Bladder microvascular endothelial cell (primary cell): ENCODE data around the gene RARB. TPM values are rescaled to one million over a fixed set of nuclear protein-coding genes. Genes with fewer than 3 reads are reported as not detected.

Experiments
- total RNA-seq: library from RNA; depleted of rRNA; stranded (reverse); fragments of >200 nt; gene quantifications from 2 replicates; pipeline ENCODE4 v1.2.3, GENCODE V29; 2014

Gene RARB
- total RNA-seq: 18.5 and 25.7 TPM in 2 replicates

DNA sequence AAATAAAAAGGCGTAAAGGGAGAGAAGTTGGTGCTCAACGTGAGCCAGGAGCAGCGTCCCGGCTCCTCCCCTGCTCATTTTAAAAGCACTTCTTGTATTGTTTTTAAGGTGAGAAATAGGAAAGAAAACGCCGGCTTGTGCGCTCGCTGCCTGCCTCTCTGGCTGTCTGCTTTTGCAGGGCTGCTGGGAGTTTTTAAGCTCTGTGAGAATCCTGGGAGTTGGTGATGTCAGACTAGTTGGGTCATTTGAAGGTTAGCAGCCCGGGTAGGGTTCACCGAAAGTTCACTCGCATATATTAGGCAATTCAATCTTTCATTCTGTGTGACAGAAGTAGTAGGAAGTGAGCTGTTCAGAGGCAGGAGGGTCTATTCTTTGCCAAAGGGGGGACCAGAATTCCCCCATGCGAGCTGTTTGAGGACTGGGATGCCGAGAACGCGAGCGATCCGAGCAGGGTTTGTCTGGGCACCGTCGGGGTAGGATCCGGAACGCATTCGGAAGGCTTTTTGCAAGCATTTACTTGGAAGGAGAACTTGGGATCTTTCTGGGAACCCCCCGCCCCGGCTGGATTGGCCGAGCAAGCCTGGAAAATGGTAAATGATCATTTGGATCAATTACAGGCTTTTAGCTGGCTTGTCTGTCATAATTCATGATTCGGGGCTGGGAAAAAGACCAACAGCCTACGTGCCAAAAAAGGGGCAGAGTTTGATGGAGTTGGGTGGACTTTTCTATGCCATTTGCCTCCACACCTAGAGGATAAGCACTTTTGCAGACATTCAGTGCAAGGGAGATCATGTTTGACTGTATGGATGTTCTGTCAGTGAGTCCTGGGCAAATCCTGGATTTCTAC is at the start of gene RARB:
RARB (plus strand) TSS at position 322 of the 847 bp plus-strand sequence; CDS start at position 791, 469 bp downstream.

Other genes starting within 250 kb of the RARB start
- 56.5 and 107 TPM in 2 replicates for gene TOP2B, start 236.6 kb downstream of the RARB start, total RNA-seq